Hematopoietic multipotent progenitor cell treated with erythropoietin and hydrocortisone succinate and interleukin-3 and kit ligand, for 6 days (in vitro differentiated cells): ENCODE results near the gene ENTPD1.
A peak's percentile ranks its signal among the peaks of the same experiment; 100 is the strongest.
"Not testable (repeated sequence)": the region's sequence is repeated elsewhere in the genome, so short reads cannot be mapped to it uniquely, and the experiment has no call there.

ENCODE experiments used
- DNase-seq: peaks from one replicate; pipeline ENCODE4 v3.0.0-alpha.2; 2015

Gene ENTPD1

DNA sequence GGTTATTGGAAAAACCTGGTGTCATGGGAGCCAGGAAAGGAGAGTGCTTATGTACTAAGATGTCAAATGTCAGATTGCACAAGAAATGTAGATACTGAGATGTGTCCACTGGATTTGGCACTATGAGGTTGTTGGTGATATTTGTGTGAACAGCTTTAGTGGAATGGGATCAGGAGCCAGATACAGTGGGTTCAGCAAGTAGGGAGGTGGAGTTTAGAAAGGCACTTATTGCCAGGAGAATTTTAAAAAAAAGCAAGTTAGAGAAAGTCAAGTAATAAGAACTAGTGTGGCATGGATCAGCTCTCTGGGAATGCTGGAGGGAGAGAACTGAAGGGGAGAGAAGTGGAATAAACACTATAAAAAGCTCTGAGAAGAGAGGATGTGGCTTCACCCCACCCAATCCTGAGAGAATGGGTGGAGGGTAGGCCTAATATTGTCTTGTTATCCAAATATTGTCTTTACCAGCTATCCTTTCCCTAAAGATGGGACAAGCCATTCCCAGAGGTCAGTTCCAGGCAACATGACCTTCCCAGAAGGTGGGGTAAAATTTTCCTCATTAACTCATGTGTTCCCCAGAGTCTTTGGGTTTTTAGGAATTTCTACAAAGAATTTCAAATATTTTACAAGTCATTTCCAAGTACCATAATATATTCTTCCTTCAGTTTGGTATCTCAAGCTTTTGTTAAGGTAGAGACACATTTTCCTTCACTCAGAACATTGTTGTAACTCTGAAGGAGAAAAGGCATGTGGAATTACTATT is 42.3 kb downstream of the ENTPD1 start:
- DNase-seq: no peak

DNA sequence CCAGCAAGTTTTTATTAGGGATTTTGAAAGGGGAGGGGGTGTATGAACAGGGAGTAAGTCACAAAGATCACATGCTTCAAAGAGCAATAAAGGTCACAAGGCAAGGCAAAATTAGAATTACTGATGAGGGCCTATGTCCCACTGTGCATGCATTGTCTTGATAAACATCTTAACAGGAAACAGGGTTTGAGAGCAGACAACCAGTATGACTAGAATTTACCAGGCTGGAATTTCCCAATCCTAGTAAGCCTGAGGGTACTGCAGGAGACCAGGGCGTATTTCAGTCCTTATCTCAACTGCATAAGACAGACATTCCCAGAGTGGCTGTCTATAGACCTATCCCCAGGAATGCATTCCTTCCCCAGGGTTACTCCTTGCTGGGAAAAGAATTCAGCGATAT is 44.3 kb downstream of the ENTPD1 start:
- DNase-seq: not testable (repeated sequence)

DNA sequence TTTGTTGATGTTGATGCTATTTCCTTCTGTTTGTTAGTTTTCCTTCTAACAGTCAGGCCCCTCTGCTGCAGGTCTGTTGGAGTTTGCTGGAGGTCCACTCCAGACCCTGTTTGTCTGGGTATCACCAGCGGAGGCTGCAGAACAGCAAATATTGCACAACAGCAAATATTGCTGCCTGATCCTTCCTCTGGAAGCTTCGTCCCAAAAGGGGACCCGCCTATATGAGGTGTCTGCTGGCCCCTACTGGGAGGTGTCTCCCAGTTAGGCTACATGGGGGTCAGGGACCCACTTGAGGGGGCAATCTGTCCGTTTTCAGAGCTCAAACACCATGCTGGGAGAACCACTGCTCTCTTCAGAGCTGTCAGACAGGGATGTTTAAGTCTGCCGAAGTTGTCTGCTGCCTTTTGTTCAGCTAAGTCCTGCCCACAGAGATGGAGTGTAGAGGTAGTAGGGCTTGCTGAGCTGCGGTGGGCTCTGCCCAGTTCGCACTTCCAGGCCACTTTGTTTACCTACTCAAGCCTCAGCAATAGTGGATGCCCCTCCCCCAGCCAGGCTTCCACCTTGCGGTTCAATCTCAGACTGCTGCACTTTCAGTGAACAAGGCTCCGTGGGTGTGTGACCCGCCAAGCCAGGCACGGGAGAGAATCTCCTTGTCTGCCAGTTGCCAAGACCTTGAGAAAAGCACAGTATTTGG is 50.9 kb downstream of the ENTPD1 start:
- DNase-seq: not testable (repeated sequence)

DNA sequence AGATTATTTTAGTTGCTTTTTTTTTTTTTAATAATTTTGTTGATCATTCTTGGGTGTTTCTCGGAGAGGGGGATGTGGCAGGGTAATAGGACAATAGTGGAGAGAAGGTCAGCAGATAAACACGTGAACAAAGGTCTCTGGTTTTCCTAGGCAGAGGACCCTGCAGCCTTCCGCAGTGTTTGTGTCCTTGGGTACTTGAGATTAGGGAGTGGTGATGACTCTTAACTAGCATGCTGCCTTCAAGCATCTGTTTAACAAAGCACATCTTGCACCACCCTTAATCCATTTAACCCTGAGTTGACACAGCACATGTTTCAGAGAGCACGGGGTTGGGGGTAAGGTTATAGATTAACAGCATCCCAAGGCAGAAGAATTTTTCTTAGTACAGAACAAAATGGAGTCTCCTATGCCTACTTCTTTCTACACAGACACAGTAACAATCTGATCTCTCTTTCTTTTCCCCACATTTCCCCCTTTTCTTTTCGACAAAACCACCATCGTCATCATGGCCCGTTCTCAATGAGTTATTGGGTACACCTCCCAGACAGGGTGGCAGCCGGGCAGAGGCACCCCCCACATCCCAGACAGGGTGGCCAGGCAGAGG is 52.8 kb downstream of the ENTPD1 start:
- not testable (repeated sequence) for DNase-seq

DNA sequence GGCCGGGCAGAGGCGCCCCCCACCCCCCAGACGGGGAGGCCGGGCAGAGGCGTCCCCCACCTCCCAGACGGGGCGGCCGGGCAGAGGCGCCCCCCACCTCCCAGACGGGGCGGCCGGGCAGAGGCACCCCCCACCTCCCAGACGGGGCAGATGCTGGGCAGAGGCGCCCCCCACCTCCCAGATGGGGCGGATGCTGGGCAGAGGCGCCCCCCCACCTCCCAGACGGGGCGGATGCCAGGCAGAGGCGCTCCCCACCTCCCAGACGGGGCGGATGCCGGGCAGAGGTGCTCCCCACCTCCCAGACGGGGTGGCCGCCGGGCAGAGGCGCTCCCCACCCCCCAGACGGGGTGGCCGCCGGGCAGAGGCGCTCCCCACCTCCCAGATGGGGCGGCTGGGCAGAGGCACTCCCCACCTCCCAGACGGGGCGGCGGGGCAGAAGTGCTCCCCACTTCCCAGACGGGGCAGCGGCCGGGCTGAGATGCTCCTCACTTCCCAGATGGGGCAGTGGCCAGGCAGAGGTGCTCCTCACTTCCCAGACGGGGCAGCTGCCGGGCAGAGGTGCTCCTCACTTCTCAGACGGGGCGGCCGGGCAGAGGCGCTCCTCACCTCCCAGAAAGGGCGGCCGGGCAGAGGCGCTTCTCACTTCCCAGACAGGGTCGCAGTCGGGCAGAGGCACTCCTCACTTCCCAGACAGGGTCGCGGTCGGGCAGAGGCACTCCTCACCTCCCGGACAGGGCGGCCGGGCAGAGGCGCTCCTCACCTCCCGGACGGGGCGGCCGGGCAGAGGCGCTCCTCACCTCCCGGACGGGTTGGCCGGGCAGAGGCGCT is 53.6 kb downstream of the ENTPD1 start:
- no peak for DNase-seq

DNA sequence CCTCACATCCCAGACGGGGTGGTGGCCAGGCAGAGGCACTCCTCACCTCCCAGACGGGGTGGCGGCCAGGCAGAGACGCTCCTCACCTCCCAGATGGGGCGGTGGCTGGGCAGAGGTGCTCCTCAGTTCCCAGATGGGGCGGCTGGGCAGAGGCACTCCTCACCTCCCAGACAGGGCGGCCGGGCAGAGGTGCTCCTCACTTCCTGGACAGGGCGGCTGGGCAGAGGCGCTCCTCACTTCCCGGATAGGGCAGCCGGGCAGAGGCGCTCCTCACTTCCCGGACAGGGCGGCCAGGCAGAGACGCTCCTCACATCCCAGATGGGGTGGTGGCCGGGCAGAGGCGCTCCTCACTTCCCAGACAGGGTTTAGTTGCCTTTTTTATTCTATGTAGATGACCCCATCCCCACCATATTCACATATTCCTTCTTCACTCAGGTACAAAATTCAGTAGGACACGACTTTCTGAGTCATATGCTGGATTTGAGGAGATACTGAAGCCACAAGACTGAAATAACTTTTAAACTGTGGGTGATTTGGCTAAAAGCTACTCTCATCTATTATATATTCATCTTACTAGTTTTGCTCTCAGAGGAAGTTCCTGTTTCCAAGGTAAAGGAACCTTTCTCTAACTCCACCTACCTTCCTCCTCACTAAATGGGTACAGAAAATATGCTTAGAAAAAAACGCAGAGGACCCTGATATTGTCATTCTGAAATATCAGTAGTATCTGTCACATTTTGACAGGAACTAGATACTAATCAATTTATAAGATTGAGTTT is 54.4 kb downstream of the ENTPD1 start:
- DNase-seq: no peak

DNA sequence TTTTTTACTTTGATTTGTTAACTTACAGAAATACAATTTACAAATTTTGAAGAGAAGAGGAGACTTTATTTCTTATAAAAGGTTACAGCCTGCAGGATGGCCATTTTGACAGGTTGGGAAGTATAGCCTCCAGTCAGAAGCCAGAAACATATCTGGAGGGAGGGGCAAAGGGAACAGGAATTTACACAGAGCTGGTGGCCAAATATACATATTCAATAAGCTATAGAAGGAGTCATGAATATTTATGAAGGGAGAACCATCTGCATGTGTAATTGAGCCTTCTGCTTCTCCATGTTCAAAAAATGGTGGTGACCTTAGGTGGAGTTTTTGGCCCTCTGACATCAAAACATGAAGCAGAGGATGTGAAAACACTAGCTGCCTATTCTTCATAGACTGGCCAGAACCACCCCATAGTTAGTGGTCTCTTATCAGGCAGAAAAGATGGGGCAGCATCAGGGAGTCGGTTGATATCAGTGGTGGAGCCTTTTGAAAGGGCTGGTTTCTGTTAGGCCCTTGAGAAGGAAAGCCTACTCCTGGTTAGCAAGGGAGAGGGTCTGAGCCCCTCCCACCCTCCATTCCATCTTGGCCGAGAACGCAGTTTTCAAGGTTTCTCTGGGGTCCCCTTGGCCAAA is 57.2 kb downstream of the ENTPD1 start:
- DNase-seq: peak; percentile 72

DNA sequence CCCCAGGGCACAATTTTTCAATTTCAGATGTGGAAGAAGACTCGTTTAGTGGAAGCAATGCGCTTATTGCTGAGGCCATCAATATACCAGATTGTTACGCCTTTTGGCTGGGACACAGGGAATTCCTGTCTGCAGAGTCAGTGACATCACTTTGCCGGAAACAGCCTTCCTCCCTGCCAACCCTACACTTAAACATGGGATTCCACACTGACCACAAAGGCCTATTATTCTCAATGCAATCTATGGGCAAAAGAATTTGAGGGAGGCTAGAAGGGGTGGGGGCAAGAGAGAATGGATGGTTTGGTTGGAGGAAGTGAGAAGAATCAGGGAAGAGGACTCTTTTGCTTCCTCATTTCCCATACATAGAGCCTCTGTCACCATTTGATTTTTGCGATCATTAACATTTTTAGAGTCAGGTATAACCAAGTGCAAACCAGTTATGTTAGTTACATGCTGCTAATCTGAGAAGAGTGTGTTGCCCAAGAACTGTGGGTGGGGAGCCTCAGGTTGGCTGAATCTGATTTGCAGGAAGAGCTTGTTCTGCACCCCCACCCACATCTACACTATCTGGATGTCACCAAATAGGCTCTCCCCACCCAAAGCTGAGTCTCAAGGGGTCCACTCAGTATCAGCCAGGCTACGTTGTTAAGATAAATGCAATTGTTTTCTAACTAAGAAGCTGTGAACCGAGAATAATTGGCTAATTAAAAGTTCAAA is 58.2 kb downstream of the ENTPD1 start:
- no peak for DNase-seq

DNA sequence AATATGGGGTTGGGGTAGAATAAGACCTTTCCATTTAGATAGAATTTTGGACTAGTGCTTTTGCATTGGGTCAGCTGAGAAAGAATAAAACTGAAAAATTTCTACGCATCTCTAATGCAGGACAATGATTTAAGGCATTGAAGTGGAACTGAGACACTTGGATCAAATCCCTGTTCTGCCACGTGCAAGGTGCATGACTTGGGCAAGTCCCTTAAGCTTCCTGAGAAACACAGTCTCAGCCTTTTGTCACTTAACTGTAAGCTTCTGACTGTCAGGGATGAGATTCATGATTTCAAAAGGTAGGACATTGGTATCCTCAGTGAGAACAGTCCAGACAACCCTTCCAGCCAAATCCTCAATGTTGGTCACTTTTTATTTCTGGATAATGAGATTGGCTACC is 59.2 kb downstream of the ENTPD1 start:
- DNase-seq: no peak

DNA sequence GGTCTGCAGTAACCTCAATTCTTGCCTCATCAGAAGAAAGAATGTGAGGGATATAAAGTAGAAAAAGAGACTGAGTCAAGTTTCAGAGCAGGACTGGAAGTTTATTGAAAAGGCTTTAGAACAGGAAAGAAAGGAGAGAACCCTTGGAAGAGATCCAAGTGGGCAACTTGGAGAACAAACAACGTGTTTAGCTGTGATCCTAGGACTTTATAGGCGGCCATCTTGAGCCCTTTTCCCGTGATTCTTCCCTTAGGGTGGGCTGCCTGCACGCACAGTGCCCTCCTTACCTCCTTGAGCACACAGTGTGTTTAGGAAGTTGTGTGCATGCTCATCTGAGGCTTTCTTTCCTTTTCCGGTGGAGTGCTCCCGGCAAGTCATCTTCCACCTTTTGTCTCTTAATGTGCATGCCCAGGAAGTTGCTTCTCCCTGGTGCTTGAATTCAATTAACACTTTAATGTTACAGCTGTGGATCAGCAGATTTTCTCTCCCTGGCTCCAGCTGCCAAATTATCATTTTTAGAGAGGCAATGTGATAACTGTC is 59.8 kb downstream of the ENTPD1 start:
- no peak for DNase-seq

DNA sequence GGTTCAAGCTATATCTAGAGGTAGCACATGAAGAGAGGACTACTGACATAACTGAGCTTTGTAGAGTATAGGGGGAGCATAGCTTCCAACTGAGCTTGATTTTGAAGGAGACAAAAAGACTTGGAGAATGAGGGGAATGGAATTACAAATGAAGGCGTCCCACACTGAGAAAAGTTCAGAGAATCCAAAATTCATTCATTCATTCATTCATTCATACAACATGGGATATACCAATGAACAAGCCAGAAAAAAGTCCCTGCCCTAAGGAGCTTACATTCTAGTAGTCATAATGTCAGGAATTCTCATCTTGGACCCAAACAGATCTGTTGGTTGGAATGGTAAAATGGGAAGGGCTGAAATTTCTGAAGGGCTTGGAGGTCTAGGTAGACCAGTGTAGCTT is 62.0 kb downstream of the ENTPD1 start:
- no peak for DNase-seq

DNA sequence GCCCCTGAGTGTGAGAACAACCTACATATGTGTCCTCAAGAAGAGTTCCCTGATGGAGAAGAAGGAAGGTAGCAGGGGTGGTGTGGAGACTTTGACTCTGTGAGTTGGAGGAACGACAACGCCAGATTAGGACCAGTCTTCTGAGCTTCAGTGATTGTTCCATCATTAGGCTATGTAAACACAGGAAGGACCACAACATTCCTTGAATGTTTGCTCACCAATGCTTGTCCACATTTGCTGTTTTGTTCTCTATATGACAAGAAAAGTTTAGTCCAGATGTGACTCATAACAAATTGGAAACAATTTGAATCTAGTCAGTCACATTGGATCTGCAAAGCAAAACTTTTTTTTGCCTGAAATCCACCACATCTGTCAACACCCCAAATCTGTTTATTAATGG is 62.7 kb downstream of the ENTPD1 start:
- DNase-seq: no peak

DNA sequence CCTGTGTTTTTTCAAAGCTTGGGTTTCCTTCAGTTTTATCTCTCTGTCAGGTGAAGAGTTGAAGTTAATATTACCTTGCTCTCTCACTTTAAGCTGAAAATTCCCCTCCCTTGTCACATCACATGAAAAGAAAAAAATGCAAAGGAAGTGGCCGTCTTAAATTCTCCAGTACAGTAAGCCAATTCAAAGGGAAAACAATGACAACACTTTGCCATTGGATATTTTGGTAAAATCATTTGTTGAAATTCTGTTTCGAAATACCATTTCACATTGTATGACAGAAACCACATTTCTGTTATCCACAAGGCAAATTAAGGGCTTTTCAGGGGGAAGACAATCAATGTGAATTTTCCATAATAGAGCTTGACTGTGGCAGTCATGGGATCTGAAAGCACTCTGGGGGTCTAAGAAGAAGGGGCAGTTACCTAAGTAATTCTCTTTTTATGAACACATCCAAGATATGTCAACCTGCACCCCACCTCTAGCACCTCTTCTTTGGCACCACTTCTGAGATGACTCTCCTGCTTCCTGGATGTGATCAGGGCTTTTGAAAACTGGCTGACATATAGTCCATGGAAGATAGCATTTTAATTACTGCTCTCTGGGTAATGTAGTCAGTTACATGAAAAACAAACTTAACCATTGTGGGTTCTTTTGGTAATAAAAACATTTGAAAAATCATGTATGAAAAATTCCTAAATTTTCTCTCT is 63.8 kb downstream of the ENTPD1 start:
- no peak for DNase-seq

DNA sequence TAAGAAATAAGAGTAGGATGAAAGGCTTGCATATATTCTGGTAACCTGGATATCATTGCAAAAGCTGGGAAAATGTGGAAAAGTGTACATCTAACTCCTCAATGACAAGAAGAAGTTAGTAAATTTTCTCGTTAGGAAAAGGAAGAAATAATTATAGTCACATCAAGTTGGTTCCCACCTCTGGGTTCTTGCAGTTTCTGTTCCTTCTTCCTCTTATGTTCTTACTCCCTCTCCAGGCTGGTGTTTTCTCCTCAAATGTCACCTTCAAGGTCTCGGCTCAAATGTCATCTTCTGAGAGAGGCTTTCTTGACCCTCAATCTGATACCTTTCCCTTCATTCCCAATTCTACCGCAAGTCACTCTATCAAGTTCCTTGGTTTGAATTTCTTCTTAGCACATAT is 64.4 kb downstream of the ENTPD1 start:
- no peak for DNase-seq

DNA sequence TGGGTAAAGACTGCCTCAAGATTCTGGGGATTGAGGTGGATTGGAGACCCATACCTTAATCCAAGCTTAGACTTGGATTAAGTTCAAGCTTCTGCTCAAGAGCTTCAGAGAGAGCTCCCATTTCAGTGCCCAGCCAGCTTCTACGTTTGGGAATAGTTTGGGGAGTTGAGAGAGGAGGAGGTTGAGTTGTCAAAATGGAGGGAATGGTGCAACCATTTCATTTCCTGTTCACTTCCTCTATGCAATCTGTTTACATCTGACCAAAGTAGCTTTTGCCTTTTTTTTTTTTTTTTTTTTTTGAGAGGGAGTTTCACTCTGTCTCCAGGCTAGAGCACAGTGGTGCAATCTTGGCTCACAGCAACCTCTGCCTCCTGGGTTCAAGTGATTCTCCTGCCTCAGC is 65.8 kb downstream of the ENTPD1 start:
- peak; percentile 38 for DNase-seq

DNA sequence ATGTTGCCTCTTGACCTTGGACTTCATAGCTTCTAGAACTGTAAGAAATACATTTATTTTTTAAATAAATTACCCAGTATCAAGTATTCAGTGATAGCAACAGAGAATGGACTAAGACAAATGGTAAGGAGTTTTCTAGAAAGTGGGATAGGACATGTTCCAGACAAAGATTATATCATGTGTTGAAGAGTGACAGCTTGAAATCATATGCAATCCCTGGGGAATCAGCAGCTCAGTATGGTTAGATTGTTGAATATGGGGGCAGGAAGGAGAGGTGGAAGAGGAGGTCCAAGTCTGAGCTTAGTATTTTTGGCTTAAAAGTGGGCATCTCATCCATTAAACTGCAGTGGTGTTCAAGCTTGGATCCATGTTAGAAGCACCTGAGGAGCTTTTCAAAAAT is 74.1 kb downstream of the ENTPD1 start:
- DNase-seq: no peak

DNA sequence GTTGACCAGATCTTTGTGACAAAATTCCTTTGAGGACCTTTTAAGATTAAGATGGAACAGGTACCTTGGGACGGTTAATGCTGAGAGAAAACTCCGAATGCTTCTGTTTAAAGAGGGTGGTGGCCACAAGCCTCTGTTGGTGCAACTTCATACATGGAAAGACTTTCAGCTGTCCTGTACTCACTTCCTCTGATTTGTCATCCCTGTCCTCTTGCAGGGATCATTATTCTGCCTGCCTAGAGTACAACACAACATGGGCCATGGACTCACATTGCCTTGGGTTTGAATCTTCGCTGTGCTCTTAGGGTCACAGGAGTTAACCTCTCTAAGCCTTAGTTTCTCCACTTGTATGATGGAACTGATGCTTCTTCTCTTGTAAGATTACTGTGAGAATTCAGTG is 75.1 kb downstream of the ENTPD1 start:
- no peak for DNase-seq

DNA sequence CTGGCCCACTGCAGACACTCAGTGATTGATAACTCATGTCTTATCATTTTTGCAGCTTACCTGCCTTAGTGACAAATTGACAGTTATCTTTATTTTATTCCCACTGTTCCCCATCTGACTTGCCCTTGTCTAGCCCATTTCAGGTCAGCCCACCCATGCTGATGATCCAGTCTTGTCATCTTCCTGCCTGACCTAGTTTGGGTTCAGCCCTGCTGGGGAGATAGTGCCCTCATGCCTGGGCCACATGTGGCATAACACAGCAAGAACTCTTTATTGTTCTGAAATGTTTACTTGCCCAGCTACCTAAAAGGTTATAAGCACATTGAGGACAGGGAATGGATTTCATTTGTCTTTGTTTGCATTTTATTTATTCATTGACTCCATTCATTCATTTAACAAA is 75.6 kb downstream of the ENTPD1 start:
- no peak for DNase-seq

DNA sequence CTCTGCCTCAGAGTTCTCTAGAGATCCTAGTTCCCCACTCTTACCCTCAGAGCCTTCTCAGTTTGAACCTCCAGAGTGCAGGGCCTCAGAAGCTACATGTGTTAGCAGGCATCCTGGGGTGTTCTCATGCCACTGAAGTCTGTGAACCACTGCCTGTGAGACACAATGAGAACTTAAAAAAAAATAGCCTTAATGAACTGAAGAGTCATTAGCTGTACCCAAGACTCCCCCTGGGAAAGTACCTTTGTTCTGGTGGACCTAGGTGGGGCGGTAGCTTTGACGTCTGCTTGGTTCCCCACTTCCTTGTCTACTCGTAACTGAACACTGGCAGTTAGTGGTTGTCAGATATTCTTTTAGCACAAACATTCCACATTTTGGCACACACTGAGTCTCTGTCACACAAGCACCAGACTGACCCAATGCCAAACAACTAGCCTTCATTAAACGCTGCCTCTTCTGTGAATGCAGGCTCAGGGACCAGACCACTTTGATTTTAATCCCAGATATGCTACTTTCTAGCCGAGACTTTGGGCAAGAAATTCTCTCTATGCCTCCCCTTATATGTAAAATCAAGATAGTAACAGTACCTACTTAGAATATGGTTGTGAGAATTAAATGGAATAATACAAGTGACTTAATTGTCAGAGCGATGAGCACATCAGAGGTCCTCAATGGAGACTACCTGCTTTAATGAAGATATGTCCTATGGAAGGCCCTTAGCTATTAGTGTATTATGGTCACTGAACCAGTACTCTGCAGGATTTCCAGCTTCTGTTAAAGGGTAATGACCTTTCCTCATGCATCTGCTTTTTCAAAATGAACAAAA is 76.5 kb downstream of the ENTPD1 start:
- no peak for DNase-seq
